C4-2B (cell line): ENCODE data around the gene CACNB2.

Source experiments
- ZFX ChIP-seq: fragments of 450-650 bp; IDR thresholded peaks from 2 replicates; pipeline ENCODE4 v1.6.1; 2017
- TF ChIP-seq, protein P1 (sequence below): fragments of 450-650 bp; conservative IDR thresholded peaks from 2 replicates; pipeline ENCODE4 v1.5.1; 2017; ENCODE audit warnings: mild to moderate bottlenecking

DNA sequence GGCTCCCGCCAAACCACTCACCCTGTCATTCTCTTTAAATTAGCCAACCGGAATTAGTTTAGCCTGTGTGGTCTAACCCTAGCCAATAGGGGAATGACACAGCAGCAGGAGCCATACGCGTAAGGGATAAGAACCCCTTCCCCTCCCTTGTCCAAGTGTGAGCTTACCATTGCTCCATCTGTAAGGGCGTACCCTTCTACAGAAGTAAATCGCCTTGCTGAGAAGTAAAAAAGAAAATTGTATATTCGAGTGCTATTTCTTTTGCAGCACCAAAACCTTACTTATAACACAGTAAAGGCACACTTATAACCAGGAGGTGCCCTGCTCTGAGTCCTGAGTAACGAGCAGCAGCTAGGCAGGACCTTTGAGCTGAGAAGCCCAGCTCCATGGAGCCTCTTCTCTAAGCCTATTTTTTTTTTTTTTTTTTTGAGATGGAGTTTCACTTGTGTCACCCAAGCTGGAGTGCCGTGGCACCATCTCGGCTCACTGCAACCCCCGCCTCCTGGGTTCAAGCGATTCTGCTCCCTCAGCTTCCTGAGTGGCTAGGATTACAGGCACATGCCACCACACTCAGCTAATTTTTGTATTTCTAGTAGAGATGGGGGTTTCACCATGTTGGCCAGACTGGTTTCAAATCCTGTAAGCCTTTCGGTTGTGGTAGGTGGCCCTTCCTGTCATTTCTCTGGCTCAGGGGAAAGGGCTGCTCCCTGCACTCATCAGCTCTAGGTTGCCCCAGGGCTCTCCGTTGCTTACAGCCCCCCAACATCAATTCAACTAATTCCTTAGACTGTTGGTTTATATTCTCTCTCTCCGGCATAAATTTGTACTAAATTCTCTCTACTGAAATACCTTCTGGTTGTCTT, 437.8 kb downstream of the CACNB2 start:
- TF ChIP-seq, protein P1, sequence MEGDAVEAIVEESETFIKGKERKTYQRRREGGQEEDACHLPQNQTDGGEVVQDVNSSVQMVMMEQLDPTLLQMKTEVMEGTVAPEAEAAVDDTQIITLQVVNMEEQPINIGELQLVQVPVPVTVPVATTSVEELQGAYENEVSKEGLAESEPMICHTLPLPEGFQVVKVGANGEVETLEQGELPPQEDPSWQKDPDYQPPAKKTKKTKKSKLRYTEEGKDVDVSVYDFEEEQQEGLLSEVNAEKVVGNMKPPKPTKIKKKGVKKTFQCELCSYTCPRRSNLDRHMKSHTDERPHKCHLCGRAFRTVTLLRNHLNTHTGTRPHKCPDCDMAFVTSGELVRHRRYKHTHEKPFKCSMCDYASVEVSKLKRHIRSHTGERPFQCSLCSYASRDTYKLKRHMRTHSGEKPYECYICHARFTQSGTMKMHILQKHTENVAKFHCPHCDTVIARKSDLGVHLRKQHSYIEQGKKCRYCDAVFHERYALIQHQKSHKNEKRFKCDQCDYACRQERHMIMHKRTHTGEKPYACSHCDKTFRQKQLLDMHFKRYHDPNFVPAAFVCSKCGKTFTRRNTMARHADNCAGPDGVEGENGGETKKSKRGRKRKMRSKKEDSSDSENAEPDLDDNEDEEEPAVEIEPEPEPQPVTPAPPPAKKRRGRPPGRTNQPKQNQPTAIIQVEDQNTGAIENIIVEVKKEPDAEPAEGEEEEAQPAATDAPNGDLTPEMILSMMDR: no peak
- TF ChIP-seq ZFX: no peak
